ENCODE measurements around the gene RWDD4.

DNA sequence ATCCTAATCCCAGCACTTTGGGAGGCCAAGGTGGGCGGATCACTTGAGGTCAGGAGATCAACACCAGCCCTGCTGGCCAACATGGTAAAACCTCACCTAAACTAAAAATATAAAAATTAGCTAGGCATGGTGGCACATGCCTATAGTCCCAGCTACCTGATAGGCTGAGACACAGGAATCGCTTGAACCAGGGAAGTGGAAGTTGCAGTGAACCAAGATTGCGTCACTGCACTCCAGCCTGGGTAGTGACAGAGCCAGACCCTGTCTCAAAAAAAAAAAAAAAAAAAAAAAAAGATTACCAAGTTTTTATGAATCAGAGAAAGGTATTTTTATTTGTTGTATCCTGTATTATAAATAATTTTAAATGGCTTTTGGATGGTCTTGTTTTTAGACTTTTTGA lies 15.2 kb upstream of the RWDD4 start:
- TF ChIP-seq POLR2AphosphoS5 (IDR thresholded peaks at IDR 0.05; ENCODE audit: low read depth, low read length) = no peak
- no peak for TF ChIP-seq POLR2A (IDR thresholded peaks at IDR 0.05; ENCODE audit: low read depth, low read length)
- no peak for TF ChIP-seq PAX5 (IDR thresholded peaks at IDR 0.05; ENCODE audit: insufficient read depth, low read length, severe bottlenecking)
